ENCODE measurements around the gene NIT1. TPM values are rescaled to one million over a fixed set of nuclear protein-coding genes. Genes with fewer than 3 reads are reported as not detected.

Gene NIT1
- total and polyA plus RNA-seq, 2 donors (not counting 1 experiment from before 2014, with no cell fraction given) = 53.5 to 61.0 TPM

DNA sequence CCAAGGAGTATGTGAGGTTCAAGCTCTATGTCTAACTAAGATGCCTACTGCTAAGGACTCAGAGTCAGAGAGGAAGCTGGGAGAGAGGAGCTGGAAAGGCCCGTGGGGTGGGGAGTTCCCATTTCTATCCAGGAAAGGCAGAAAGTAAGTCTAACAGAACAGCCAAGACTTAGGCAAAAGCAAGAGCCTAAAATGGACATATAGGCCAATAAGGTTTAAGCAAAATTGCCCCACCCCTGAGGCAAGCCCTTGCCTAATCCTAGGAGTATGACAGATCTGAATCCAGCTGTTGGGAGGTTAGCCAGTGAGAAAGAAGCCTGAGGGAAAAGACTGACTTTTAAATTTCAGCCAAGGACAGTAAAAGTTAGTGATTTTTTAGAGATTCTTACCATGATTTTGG lies 21.4 kb upstream of the NIT1 start:
- ATAC-seq (ENCODE audit: low read depth) = no peak
- H3K79me2 ChIP-seq (ENCODE audit: control insufficient read depth, insufficient read depth, low read length) = no peaks in the 10 kb centered on the region
- Mint-ChIP-seq H3K9me3 (ENCODE audit: insufficient read depth) (no peaks in the 10 kb centered on the region), H3K27me3 (no peaks in the 10 kb centered on the region), H3K4me1 (peaks cover 33% of the 10 kb centered on the region), H3K4me3 (peak overlapping the region; percentile 37), H3K27ac (peak overlapping the region; percentile 96)
- no peak for TF ChIP-seq EZH2 (IDR thresholded peaks at IDR 0.05; ENCODE audit: borderline replicate concordance, insufficient read depth, low read depth, low read length, poor library complexity, severe bottlenecking)
- TF ChIP-seq, protein P1, sequence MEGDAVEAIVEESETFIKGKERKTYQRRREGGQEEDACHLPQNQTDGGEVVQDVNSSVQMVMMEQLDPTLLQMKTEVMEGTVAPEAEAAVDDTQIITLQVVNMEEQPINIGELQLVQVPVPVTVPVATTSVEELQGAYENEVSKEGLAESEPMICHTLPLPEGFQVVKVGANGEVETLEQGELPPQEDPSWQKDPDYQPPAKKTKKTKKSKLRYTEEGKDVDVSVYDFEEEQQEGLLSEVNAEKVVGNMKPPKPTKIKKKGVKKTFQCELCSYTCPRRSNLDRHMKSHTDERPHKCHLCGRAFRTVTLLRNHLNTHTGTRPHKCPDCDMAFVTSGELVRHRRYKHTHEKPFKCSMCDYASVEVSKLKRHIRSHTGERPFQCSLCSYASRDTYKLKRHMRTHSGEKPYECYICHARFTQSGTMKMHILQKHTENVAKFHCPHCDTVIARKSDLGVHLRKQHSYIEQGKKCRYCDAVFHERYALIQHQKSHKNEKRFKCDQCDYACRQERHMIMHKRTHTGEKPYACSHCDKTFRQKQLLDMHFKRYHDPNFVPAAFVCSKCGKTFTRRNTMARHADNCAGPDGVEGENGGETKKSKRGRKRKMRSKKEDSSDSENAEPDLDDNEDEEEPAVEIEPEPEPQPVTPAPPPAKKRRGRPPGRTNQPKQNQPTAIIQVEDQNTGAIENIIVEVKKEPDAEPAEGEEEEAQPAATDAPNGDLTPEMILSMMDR (IDR thresholded peaks at IDR 0.05) = no peak
- ChIA-PET POLR2A (interaction anchor here (0.9 to 2.8 kb wide), 4 partner anchors 26 to 99 kb away, joined by 4 to 23 read pairs (median 16); partner anchors contain the start of genes ARHGAP30, PPOX and USF1), CTCF (interaction anchor here (0.9 to 8.7 kb wide), 14 partner anchors 14 to 135 kb away, joined by 3 to 142 read pairs (median 6); partner anchors contain the start of genes ARHGAP30, F11R, NIT1 and PFDN2)
- H4K20me1 ChIP-seq (ENCODE audit: control insufficient read depth, insufficient read depth, low read length, poor library complexity, severe bottlenecking) = no peaks in the 10 kb centered on the region
- H3K4me3 ChIP-seq (ENCODE audit: control extremely low read depth in 1 of 5, extremely low read depth in 1 of 5, insufficient read depth in 1 of 5, low read depth in 2 of 5, low read length in 4 of 5) = no peak overlapping the region
- H3K27ac ChIP-seq (ENCODE audit: low read length in 2 of 2) = no peak overlapping the region
- no peak overlapping the region for H3K4me2 ChIP-seq (replicated peaks; ENCODE audit: low read depth, low read length, poor library complexity, severe bottlenecking)
- whole genome bisulfite sequencing (ENCODE audit: insufficient coverage) = 50% methylated on average over 1 of the region's 1 CpG
- H3K4me1 ChIP-seq (ENCODE audit: control insufficient read depth in 2 of 2, insufficient read depth in 2 of 2, low read length in 2 of 2) = peaks cover 16 to 31% of the 10 kb centered on the region in 2 donors
- peak overlapping the region; percentile 11 for H2AFZ ChIP-seq (ENCODE audit: insufficient read depth, low read depth, low read length, poor library complexity, severe bottlenecking)
- H3K9ac ChIP-seq (ENCODE audit: low read length) = no peak overlapping the region
- intact Hi-C loops (cut with micrococcal nuclease) = loop anchor here (5.0 to 10.0 kb wide), 2 partner anchors 74 to 288 kb away; partner anchors contain the start of gene F11R
- no peaks in the 10 kb centered on the region for H3K27me3 ChIP-seq (replicated peaks in 1 of 4; ENCODE audit: control extremely low read depth in 1 of 4, control insufficient read depth in 3 of 4, insufficient read depth in 4 of 4, low read length in 3 of 4)
- no peaks in the 10 kb centered on the region for H3K9me3 ChIP-seq (ENCODE audit: control extremely low read depth in 1 of 3, control insufficient read depth in 2 of 3, insufficient read depth in 1 of 3, low read length in 2 of 3)
- no peak for DNase-seq
- H3K36me3 ChIP-seq (replicated peaks in 1 of 2; ENCODE audit: control extremely low read depth in 1 of 2, control insufficient read depth in 1 of 2, extremely low read depth in 1 of 2, insufficient read depth in 2 of 2, low read length in 1 of 2) = peaks cover 0 to 17% of the 10 kb centered on the region in 2 experiments
